GM12878 (cell line): Measurements from ENCODE around the gene GSTT4. TPM values are rescaled to one million over a fixed set of nuclear protein-coding genes. Genes with fewer than 3 reads are reported as not detected.

Experiments used
- ATAC-seq: fragments of 200-7000 bp; cut with Tn5 transposase; 3 replicates; pipeline ENCODE4 v1.9.1; 2020; ENCODE audit warnings: mild to moderate bottlenecking, moderate library complexity
- BruUV-seq: library from RNA; stranded (reverse); fragments of 400-500 nt; replicated peaks from 2 replicates; lab custom pipeline; 2021; lab: Mats Ljungman, UMichigan
- CTCF ChIA-PET: fragments of 300-600 bp; sonication (Branson Sonifier 250); formaldehyde crosslinking; extraction: SDS; loops from one replicate; lab custom pipeline; 2021; ENCODE audit warnings: inconsistent platforms; lab: Yijun Ruan, JAX
- POLR2A ChIA-PET: fragments of 350-600 bp; formaldehyde crosslinking; extraction: SDS; loops from one replicate; lab custom pipeline; 2021; ENCODE audit warnings: inconsistent platforms; lab: Charles Lee
- RAD21 ChIA-PET: fragments of 300-600 bp; sonication (Branson Sonifier 250); formaldehyde crosslinking; loops from one replicate; lab custom pipeline; 2023; ENCODE audit warnings: antibody characterized with exemption; ENCODE audit not compliant: unreplicated experiment; lab: Charles Lee
- SMC1A ChIA-PET: fragments of 300-600 bp; sonication (Branson Sonifier 250); formaldehyde crosslinking; loops from one replicate; lab custom pipeline; 2023; ENCODE audit not compliant: unreplicated experiment, uncharacterized antibody; lab: Charles Lee
- DNase-seq: peaks from one replicate; pipeline ENCODE4 v3.0.0-alpha.2; 2011; ENCODE audit warnings: low read depth, low spot score
- FAIRE-seq: peaks from 3 replicates; lab custom pipeline; 2011; peaks lifted over from hg19 to GRCh38; lab: Jason Lieb, UNC
- H2AFZ ChIP-seq: 2 replicates; pipeline ENCODE4 v1.6.0; 2011; ENCODE audit warnings: low read depth, low read length, control low read depth; ENCODE audit not compliant: control insufficient read depth
- H3K27ac ChIP-seq: 2 replicates; pipeline ENCODE4 v1.5.1; 2011; ENCODE audit warnings: control low read depth; ENCODE audit not compliant: control insufficient read depth, insufficient read depth
- H3K27me3 ChIP-seq, 2 experiments: replicated peaks in 1 of 2; 2 replicates each; pipeline versions ENCODE4 v1.6.0 to v1.6.1; 2011; ENCODE audit warnings: low read length in 1 of 2; ENCODE audit not compliant: control insufficient read depth in 2 of 2, insufficient read depth in 2 of 2
- H3K36me3 ChIP-seq, 2 experiments: 2 replicates each; pipeline ENCODE4 v1.5.1; 2011; ENCODE audit warnings: low read length in 1 of 2; ENCODE audit not compliant: control insufficient read depth in 2 of 2, insufficient read depth in 2 of 2
- H3K4me1 ChIP-seq: 2 replicates; pipeline ENCODE4 v1.6.1; 2011; ENCODE audit warnings: mild to moderate bottlenecking, low read length, moderate library complexity, mixed read lengths; ENCODE audit not compliant: control insufficient read depth, insufficient read depth
- H3K4me2 ChIP-seq: 2 replicates; pipeline ENCODE4 v1.6.0; 2011; ENCODE audit warnings: control low read depth; ENCODE audit not compliant: control insufficient read depth, insufficient read depth
- H3K4me3 ChIP-seq: fragments of 200-600 bp; sonication (generic); 2 replicates; pipeline ENCODE4 v1.5.1; 2016
- H3K79me2 ChIP-seq: 2 replicates; pipeline ENCODE4 v1.6.0; 2011; ENCODE audit warnings: low read length; ENCODE audit not compliant: control insufficient read depth, insufficient read depth
- H3K9ac ChIP-seq: 2 replicates; pipeline ENCODE4 v1.8.0; 2011; ENCODE audit warnings: low read length, control low read depth, mixed read lengths; ENCODE audit not compliant: control insufficient read depth, insufficient read depth
- H3K9me3 ChIP-seq: replicated peaks from 3 replicates; pipeline ENCODE4 v1.5.1; 2011; ENCODE audit warnings: mild to moderate bottlenecking, low read length; ENCODE audit not compliant: control insufficient read depth, insufficient read depth
- H4K20me1 ChIP-seq: 2 replicates; pipeline ENCODE4 v1.6.0; 2011; ENCODE audit not compliant: control insufficient read depth, insufficient read depth
- CREM ChIP-seq: IDR thresholded peaks from 2 replicates; pipeline ENCODE4 v1.6.1; 2014; ENCODE audit warnings: antibody characterized with exemption, low read depth
- ESRRA ChIP-seq: IDR thresholded peaks from 2 replicates; pipeline ENCODE4 v1.6.1; 2012; ENCODE audit warnings: mild to moderate bottlenecking, low read length, improper control_type of control experiment
- NFYB ChIP-seq: IDR thresholded peaks from 2 replicates; pipeline ENCODE4 v1.6.1; 2011; ENCODE audit warnings: low read depth, mild to moderate bottlenecking, low read length, improper control_type of control experiment, moderate library complexity; ENCODE audit not compliant: insufficient read depth
- POLR2A ChIP-seq: IDR thresholded peaks from 2 replicates; pipeline ENCODE4 v1.6.1; 2011; ENCODE audit warnings: low read depth, mild to moderate bottlenecking, low read length
- POLR2AphosphoS2 ChIP-seq: IDR thresholded peaks from 2 replicates; pipeline ENCODE4 v1.6.1; 2011; ENCODE audit warnings: low read depth, mild to moderate bottlenecking, low read length, improper control_type of control experiment, moderate library complexity
- POU2F2 ChIP-seq: IDR thresholded peaks from 3 replicates; pipeline ENCODE4 v1.6.1; 2011; ENCODE audit warnings: low read depth, mild to moderate bottlenecking, low read length, borderline replicate concordance
- SMARCA5 ChIP-seq: fragments of 450-650 bp; IDR thresholded peaks from 2 replicates; pipeline ENCODE4 v1.6.1; 2017; ENCODE audit warnings: mild to moderate bottlenecking
- STAT1 ChIP-seq: fragments of 450-650 bp; conservative IDR thresholded peaks from 2 replicates; pipeline ENCODE4 v1.6.1; 2014; ENCODE audit warnings: antibody characterized with exemption, mild to moderate bottlenecking
- WGBS: methylation state at CpG from one replicate; pipeline ENCODE4 v1.1.6; 2016; ENCODE audit warnings: low lambda C conversion rate; ENCODE audit not compliant: insufficient replicate concordance, insufficient coverage; ENCODE audit errors: missing lambda C conversion rate; 5-methylcytosine and 5-hydroxymethylcytosine counted together
- in situ Hi-C: fragments of 300-500 bp; cut with MboI; formaldehyde crosslinking; loops from 9 replicates; pipeline ENCODE4 v1.14.3; 2018; ENCODE audit warnings: mixed read lengths
- intact Hi-C: fragments of 100-400 bp; cut with micrococcal nuclease; formaldehyde crosslinking; loops from one replicate; pipeline ENCODE4 v1.14.2; 2022; ENCODE audit not compliant: unreplicated experiment
- polyA plus RNA-seq, 11 experiments: library from polyadenylated mRNA; depleted of rRNA in 4 of 11; unstranded in 6 of 11; stranded (reverse) in 5 of 11; fragments of >200 nt; fragmentation: Nextera tagmentation in 4 of 11; fragmentation: Illumina TruSeq in 1 of 11; extraction: Ambion mirVana in 4 of 11; extraction: Trizol in 1 of 11; gene quantifications; 1 replicate in 1 of 11; 2 replicates in 10 of 11; pipeline versions ENCODE4 v1.2.1 to v1.2.3, GENCODE V29; 2011 to 2016; ENCODE audit warnings: inconsistent platforms in 2 of 11, missing spikeins in 2 of 11, low read depth in 1 of 11
- total RNA-seq, 4 experiments: library from RNA; depleted of rRNA in 3 of 4; stranded (reverse); fragments of >200 nt in 3 of 4; fragmentation: Illumina TruSeq in 1 of 4; extraction: Trizol in 1 of 4; gene quantifications; 2 replicates each; pipeline versions ENCODE4 v1.2.1 to v1.2.3, GENCODE V29; 2013 to 2021
- TF ChIP-seq, protein P1 (sequence below): IDR thresholded peaks from 2 replicates; pipeline ENCODE4 v1.6.1; 2012; ENCODE audit warnings: low read depth, low read length, improper control_type of control experiment
- TF ChIP-seq, protein P2 (sequence below): IDR thresholded peaks from 2 replicates; pipeline ENCODE4 v1.6.1; 2012; ENCODE audit warnings: mild to moderate bottlenecking, low read depth, low read length
- TF ChIP-seq, protein P3 (sequence below): fragments of 450-650 bp; formaldehyde crosslinking; IDR thresholded peaks from 2 replicates; pipeline ENCODE4 v1.5.0; 2022; ENCODE audit warnings: mild to moderate bottlenecking, missing genetic modification characterization
- TF ChIP-seq, protein P4 (sequence below): fragments of 450-650 bp; IDR thresholded peaks from 2 replicates; pipeline ENCODE4 v1.6.1; 2017; ENCODE audit warnings: mild to moderate bottlenecking, moderate library complexity

Gene GSTT4
- total and polyA plus RNA-seq, 10 of the 15 experiments (the other 5 are each of a cell fraction or from before 2014, with no cell fraction given), result not detected

DNA sequence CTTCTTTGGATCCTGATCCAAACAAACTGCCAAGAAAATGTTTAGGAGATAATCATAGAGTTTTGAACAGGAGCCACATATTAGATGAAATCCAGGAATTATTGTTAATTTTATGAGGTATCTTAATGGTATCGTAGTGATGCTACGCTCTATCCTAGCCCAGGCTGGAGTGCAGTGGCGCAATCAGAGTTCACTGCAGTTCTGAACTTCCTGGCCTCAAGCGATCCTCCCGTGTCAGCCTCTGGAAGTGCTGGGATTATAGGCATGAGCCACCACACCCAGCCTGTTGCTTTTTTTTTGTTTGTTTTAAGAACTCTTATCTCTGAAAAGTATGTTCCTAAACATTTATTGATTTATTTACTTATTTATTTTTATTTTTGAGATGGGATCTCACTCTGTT, 2.4 kb downstream of the GSTT4 start:
- no peaks in the 10 kb centered on the region for H3K79me2 ChIP-seq
- POLR2A ChIA-PET, result interaction anchor here (1.8 kb wide), 1 partner anchor 9 kb away, joined by 3 read pairs; no protein-coding TSS in a partner anchor
- RAD21 ChIA-PET, result no interaction called here
- H3K9ac ChIP-seq, result no peak overlapping the region
- no peaks in the 10 kb centered on the region for H3K4me1 ChIP-seq
- WGBS, result 72% methylated on average over 5 of the region's 5 CpGs
- CTCF ChIA-PET, result no interaction called here
- H4K20me1 ChIP-seq, result no peaks in the 10 kb centered on the region
- no peak overlapping the region for H3K4me3 ChIP-seq
- DNase-seq (no peak), ATAC-seq (no peak), FAIRE-seq (no peak)
- no peaks in the 10 kb centered on the region for H3K36me3 ChIP-seq
- in situ Hi-C loops, result no loop called here
- intact Hi-C loops, result loop anchor here (10.0 kb wide), 1 partner anchor 58 kb away; no protein-coding TSS in a partner anchor
- no peaks in the 10 kb centered on the region for H3K27me3 ChIP-seq
- SMC1A ChIA-PET, result no interaction called here
- H3K9me3 ChIP-seq, result no peaks in the 10 kb centered on the region
- H3K4me2 ChIP-seq, result no peak overlapping the region
- no peak overlapping the region for H2AFZ ChIP-seq
- BruUV-seq, result no TSS peak
- H3K27ac ChIP-seq, result no peak overlapping the region
- TF ChIP-seq, protein P1, sequence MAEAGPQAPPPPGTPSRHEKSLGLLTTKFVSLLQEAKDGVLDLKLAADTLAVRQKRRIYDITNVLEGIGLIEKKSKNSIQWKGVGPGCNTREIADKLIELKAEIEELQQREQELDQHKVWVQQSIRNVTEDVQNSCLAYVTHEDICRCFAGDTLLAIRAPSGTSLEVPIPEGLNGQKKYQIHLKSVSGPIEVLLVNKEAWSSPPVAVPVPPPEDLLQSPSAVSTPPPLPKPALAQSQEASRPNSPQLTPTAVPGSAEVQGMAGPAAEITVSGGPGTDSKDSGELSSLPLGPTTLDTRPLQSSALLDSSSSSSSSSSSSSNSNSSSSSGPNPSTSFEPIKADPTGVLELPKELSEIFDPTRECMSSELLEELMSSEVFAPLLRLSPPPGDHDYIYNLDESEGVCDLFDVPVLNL, result no peak
- TF ChIP-seq ESRRA (no peak), POU2F2 (no peak), CREM (no peak), POLR2AphosphoS2 (no peak), NFYB (no peak), SMARCA5 (no peak), POLR2A (no peak), STAT1 (no peak)
- TF ChIP-seq, protein P2, sequence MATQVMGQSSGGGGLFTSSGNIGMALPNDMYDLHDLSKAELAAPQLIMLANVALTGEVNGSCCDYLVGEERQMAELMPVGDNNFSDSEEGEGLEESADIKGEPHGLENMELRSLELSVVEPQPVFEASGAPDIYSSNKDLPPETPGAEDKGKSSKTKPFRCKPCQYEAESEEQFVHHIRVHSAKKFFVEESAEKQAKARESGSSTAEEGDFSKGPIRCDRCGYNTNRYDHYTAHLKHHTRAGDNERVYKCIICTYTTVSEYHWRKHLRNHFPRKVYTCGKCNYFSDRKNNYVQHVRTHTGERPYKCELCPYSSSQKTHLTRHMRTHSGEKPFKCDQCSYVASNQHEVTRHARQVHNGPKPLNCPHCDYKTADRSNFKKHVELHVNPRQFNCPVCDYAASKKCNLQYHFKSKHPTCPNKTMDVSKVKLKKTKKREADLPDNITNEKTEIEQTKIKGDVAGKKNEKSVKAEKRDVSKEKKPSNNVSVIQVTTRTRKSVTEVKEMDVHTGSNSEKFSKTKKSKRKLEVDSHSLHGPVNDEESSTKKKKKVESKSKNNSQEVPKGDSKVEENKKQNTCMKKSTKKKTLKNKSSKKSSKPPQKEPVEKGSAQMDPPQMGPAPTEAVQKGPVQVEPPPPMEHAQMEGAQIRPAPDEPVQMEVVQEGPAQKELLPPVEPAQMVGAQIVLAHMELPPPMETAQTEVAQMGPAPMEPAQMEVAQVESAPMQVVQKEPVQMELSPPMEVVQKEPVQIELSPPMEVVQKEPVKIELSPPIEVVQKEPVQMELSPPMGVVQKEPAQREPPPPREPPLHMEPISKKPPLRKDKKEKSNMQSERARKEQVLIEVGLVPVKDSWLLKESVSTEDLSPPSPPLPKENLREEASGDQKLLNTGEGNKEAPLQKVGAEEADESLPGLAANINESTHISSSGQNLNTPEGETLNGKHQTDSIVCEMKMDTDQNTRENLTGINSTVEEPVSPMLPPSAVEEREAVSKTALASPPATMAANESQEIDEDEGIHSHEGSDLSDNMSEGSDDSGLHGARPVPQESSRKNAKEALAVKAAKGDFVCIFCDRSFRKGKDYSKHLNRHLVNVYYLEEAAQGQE, result no peak
- TF ChIP-seq, protein P3, sequence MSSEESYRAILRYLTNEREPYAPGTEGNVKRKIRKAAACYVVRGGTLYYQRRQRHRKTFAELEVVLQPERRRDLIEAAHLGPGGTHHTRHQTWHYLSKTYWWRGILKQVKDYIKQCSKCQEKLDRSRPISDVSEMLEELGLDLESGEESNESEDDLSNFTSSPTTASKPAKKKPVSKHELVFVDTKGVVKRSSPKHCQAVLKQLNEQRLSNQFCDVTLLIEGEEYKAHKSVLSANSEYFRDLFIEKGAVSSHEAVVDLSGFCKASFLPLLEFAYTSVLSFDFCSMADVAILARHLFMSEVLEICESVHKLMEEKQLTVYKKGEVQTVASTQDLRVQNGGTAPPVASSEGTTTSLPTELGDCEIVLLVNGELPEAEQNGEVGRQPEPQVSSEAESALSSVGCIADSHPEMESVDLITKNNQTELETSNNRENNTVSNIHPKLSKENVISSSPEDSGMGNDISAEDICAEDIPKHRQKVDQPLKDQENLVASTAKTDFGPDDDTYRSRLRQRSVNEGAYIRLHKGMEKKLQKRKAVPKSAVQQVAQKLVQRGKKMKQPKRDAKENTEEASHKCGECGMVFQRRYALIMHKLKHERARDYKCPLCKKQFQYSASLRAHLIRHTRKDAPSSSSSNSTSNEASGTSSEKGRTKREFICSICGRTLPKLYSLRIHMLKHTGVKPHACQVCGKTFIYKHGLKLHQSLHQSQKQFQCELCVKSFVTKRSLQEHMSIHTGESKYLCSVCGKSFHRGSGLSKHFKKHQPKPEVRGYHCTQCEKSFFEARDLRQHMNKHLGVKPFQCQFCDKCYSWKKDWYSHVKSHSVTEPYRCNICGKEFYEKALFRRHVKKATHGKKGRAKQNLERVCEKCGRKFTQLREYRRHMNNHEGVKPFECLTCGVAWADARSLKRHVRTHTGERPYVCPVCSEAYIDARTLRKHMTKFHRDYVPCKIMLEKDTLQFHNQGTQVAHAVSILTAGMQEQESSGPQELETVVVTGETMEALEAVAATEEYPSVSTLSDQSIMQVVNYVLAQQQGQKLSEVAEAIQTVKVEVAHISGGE (CRISPR knock-in tag), result no peak
- TF ChIP-seq, protein P4, sequence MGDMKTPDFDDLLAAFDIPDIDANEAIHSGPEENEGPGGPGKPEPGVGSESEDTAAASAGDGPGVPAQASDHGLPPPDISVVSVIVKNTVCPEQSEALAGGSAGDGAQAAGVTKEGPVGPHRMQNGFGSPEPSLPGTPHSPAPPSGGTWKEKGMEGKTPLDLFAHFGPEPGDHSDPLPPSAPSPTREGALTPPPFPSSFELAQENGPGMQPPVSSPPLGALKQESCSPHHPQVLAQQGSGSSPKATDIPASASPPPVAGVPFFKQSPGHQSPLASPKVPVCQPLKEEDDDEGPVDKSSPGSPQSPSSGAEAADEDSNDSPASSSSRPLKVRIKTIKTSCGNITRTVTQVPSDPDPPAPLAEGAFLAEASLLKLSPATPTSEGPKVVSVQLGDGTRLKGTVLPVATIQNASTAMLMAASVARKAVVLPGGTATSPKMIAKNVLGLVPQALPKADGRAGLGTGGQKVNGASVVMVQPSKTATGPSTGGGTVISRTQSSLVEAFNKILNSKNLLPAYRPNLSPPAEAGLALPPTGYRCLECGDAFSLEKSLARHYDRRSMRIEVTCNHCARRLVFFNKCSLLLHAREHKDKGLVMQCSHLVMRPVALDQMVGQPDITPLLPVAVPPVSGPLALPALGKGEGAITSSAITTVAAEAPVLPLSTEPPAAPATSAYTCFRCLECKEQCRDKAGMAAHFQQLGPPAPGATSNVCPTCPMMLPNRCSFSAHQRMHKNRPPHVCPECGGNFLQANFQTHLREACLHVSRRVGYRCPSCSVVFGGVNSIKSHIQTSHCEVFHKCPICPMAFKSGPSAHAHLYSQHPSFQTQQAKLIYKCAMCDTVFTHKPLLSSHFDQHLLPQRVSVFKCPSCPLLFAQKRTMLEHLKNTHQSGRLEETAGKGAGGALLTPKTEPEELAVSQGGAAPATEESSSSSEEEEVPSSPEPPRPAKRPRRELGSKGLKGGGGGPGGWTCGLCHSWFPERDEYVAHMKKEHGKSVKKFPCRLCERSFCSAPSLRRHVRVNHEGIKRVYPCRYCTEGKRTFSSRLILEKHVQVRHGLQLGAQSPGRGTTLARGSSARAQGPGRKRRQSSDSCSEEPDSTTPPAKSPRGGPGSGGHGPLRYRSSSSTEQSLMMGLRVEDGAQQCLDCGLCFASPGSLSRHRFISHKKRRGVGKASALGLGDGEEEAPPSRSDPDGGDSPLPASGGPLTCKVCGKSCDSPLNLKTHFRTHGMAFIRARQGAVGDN, result no peak
